Right cardiac atrium (tissue), 5 donors: Measurements from ENCODE around the gene TSEN2. TPM values are rescaled to one million over a fixed set of nuclear protein-coding genes. Genes with fewer than 3 reads are reported as not detected.

Experiments used
- ATAC-seq, 2 donors: fragments of 200-7000 bp; cut with Tn5 transposase; one replicate each; pipeline versions ENCODE4 v1.8.0 to v1.9.1; 2020; ENCODE audit warnings: moderate library complexity in 2 of 2, mild to moderate bottlenecking in 1 of 2
- DNase-seq, 3 donors: peaks; one replicate each; pipeline ENCODE4 v3.0.0-alpha.2; 2020
- H3K27ac ChIP-seq: one replicate; pipeline ENCODE4 v1.5.1; 2013; ENCODE audit warnings: mild to moderate bottlenecking, low read length, control low read depth, moderate library complexity
- H3K27me3 ChIP-seq: one replicate; pipeline ENCODE4 v1.6.1; 2013; ENCODE audit not compliant: control insufficient read depth, insufficient read depth
- H3K4me1 ChIP-seq: one replicate; pipeline ENCODE4 v1.6.1; 2013; ENCODE audit warnings: low read length; ENCODE audit not compliant: control insufficient read depth, insufficient read depth
- H3K4me3 ChIP-seq: one replicate; pipeline ENCODE4 v1.5.1; 2013; ENCODE audit warnings: low read length, control low read depth
- H3K9me3 ChIP-seq: one replicate; pipeline ENCODE4 v1.6.1; 2013; ENCODE audit warnings: low read length; ENCODE audit not compliant: control insufficient read depth
- WGBS: extraction: QIAGEN DNeasy Blood & Tissue Kit; methylation state at CpG from one replicate; pipeline ENCODE4 v1.1.7; 2013; 5-methylcytosine and 5-hydroxymethylcytosine counted together
- intact Hi-C, 4 donors: fragments of 100-400 bp; cut with DNase I; formaldehyde crosslinking; loops; one replicate each; pipeline versions ENCODE4 v1.11.0 to v1.14.0; 2022 to 2023
- polyA plus RNA-seq: library from polyadenylated mRNA; stranded (reverse); fragments of 200-250 nt; gene quantifications from one replicate; pipeline ENCODE4 v1.2.3, GENCODE V29; 2013
- total RNA-seq, 4 donors: library from RNA; stranded (reverse); fragmentation: NEBNext Ultra II Directional; extraction: Animal tissue kit (Norgen Biotek cat#: 25700); gene quantifications; one replicate each; pipeline ENCODE4 v1.2.1, GENCODE V29; 2021
- donor health status: healthy with polysubstance abuse.
- donor health status: DM: no; HTN: yes; CAD: no.
- donor health status: DM: no; HTN: no; CAD: no.
- donor health status: DM: no; HTN: yes; CAD: no; lungs with severe emphysema.
- donor health status: DM: yes; HTN: yes; CAD: no.

The TSEN2 gene
- total and polyA plus RNA-seq, 5 donors = 13.9 to 21.4 (median 19.2) TPM

GRCh38 chr3:12487786-12488185, 3.5 kb downstream of the TSEN2 start:
- Histone ChIP-seq H3K9me3 (no peaks in the 10 kb centered on the region), H3K4me1 (peaks cover 4% of the 10 kb centered on the region), H3K27me3 (no peaks in the 10 kb centered on the region), H3K4me3 (no peak overlapping the region), H3K27ac (no peak overlapping the region)
- intact Hi-C loops = no loop called here
- WGBS = 64% methylated on average over 3 of the region's 3 CpGs
- ATAC-seq (no peak), DNase-seq (no peak)

DNA sequence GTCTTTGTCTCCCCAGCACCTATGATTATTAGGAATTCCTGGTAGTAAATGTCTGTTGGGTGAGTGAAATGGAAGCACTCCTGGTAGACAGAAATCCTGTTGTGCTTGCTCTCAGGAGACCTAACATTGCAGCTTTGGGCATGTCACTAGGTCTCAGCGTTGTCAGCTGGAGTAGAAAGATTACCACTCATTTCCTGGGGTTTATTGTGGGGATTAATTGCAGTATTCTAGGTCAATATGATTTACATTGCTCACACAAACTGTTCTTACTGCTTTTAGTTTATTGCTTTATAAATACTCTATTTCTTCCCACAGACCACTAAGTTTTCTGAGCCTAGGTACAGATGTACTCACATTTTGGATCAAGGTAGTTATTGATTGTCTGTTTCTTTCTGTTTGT, 5.1 kb downstream of the TSEN2 start:
- intact Hi-C loops = no loop called here
- no peak for ATAC-seq
- no peak overlapping the region for H3K4me3 ChIP-seq
- no peaks in the 10 kb centered on the region for H3K9me3 ChIP-seq
- no peak overlapping the region for H3K27ac ChIP-seq
- WGBS = 68% methylated on average over 1 of the region's 1 CpG
- no peaks in the 10 kb centered on the region for H3K27me3 ChIP-seq
- DNase-seq = no peak
- peaks cover 1% of the 10 kb centered on the region for H3K4me1 ChIP-seq

GRCh38 chr3:12489832-12490231, 5.6 kb downstream of the TSEN2 start:
- Histone ChIP-seq H3K4me1 (peaks cover 1% of the 10 kb centered on the region), H3K27ac (no peak overlapping the region), H3K9me3 (no peaks in the 10 kb centered on the region), H3K27me3 (no peaks in the 10 kb centered on the region), H3K4me3 (no peak overlapping the region)
- no peak for DNase-seq
- ATAC-seq = no peak
- intact Hi-C loops = no loop called here
- WGBS = 72% methylated on average over 4 of the region's 4 CpGs

DNA sequence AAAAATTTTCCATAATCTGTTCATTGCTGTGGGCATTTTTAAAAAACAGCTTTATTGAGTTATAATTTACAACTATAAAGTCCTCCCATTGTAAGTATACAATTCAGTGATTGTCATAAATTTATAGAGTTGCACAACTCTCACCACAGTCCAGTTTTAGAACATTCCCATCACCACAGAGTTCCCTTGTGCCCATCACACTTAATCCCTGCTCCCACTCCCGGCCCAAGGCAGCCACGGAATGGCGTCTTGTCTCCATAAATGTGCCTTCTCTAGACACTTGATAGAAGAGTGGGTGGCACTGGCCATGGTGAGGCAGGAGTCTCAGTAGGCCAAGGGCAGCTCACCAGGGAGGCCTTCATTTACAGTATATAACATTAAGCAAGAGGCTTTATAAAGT, 6.3 kb downstream of the TSEN2 start:
- intact Hi-C loops = no loop called here
- DNase-seq (no peak), ATAC-seq (no peak)
- Histone ChIP-seq H3K9me3 (no peaks in the 10 kb centered on the region), H3K4me1 (no peaks in the 10 kb centered on the region), H3K27me3 (no peaks in the 10 kb centered on the region), H3K4me3 (no peak overlapping the region), H3K27ac (no peak overlapping the region)
- 88% methylated on average over 3 of the region's 3 CpGs for WGBS

GRCh38 chr3:12495749-12496452, 11.6 kb downstream of the TSEN2 start:
- intact Hi-C loops = no loop called here

DNA sequence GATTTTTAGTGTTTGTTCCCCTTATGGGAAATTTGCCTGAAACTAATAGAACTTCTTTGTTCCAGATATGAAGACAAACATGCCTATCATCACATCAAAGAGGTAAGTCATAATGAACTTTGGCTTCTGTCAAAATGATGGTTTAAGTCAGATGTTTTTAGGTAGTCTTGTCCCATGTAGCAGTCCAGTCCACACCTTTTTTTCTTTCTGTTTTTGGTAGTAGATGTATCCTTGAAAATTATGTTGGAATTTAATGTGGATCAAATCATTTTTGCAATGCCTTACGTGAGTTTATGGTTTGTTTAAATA, 12.1 kb downstream of the TSEN2 start:
- intact Hi-C loops = no loop called here
- H3K9me3 ChIP-seq = no peaks in the 10 kb centered on the region
- 92% methylated on average over 1 of the region's 1 CpG for WGBS
- H3K4me1 ChIP-seq = no peaks in the 10 kb centered on the region
- no peak overlapping the region for H3K4me3 ChIP-seq
- H3K27ac ChIP-seq = no peak overlapping the region
- DNase-seq (no peak), ATAC-seq (no peak)
- no peaks in the 10 kb centered on the region for H3K27me3 ChIP-seq

More at GRCh38 chr3:12495749-12496452, 11.6 kb downstream of the TSEN2 start:
- H3K27ac ChIP-seq = no peak overlapping the region
- no peaks in the 10 kb centered on the region for H3K4me1 ChIP-seq
- H3K27me3 ChIP-seq = no peaks in the 10 kb centered on the region
- no peak overlapping the region for H3K4me3 ChIP-seq
- 92% methylated on average over 8 of the region's 8 CpGs for WGBS
- no peak for DNase-seq
- H3K9me3 ChIP-seq = no peaks in the 10 kb centered on the region
- no peak for ATAC-seq

DNA sequence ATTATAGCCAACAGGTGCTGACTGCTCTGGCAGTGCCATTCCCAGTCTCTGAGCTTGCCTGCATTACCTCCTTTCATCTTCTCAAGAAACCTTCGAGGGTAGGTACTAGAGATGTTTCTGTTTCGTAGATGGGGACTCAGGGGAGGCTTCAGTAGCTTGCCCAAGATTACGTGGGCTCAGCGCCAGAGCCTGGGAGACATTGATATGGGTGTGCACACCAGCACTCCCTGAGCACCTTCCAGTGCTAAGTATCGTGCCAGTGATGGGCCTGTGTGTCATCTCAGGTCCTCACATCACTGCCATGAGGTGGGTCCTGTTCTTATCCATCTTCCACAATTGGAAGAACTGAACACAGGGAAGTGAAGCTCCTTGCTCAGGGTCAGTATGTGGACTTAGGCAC, 15.2 kb downstream of the TSEN2 start:
- WGBS = 83% methylated on average over 5 of the region's 5 CpGs
- H3K4me1 ChIP-seq = no peaks in the 10 kb centered on the region
- no peaks in the 10 kb centered on the region for H3K9me3 ChIP-seq
- ATAC-seq (no peak), DNase-seq (no peak)
- H3K4me3 ChIP-seq = no peak overlapping the region
- H3K27ac ChIP-seq = no peak overlapping the region
- H3K27me3 ChIP-seq = no peaks in the 10 kb centered on the region
- intact Hi-C loops = no loop called here

GRCh38 chr3:12501360-12502020, 17.2 kb downstream of the TSEN2 start:
- ATAC-seq (peak in 1 of 2 donors; percentile 23), DNase-seq (no peak)
- Histone ChIP-seq H3K9me3 (no peaks in the 10 kb centered on the region), H3K4me1 (no peaks in the 10 kb centered on the region), H3K27ac (no peak overlapping the region), H3K27me3 (no peaks in the 10 kb centered on the region), H3K4me3 (no peak overlapping the region)
- intact Hi-C loops = no loop called here
- 80% methylated on average over 7 of the region's 7 CpGs for WGBS

- intact Hi-C loops = no loop called here
- H3K4me3 ChIP-seq = no peak overlapping the region
- H3K27me3 ChIP-seq = no peaks in the 10 kb centered on the region
- no peak for ATAC-seq
- H3K4me1 ChIP-seq = no peaks in the 10 kb centered on the region
- H3K9me3 ChIP-seq = no peaks in the 10 kb centered on the region
- H3K27ac ChIP-seq = no peak overlapping the region
- DNase-seq = peak in 1 of 3 donors; percentile 51
- WGBS = 88% methylated on average over 18 of the region's 18 CpGs
Observed at GRCh38 chr3:12503126-12503957, 19.1 kb downstream of the TSEN2 start.

GRCh38 chr3:12506201-12506709, 22.0 kb downstream of the TSEN2 start:
- H3K27me3 ChIP-seq = no peaks in the 10 kb centered on the region
- intact Hi-C loops = no loop called here
- no peak overlapping the region for H3K27ac ChIP-seq
- DNase-seq (no peak), ATAC-seq (no peak)
- H3K4me1 ChIP-seq = no peaks in the 10 kb centered on the region
- no peak overlapping the region for H3K4me3 ChIP-seq
- no peaks in the 10 kb centered on the region for H3K9me3 ChIP-seq
- WGBS = 94% methylated on average over 5 of the region's 5 CpGs
